Measurements from ENCODE around the gene CFAP65. TPM values are rescaled to one million over a fixed set of nuclear protein-coding genes. Genes with fewer than 3 reads are reported as not detected.

Gene CFAP65
- total and polyA plus RNA-seq, 9 of the 15 experiments (the other 6 are each of a cell fraction or from before 2014, with no cell fraction given), result not detected

GRCh38 chr2:218983263-218983933 is 57.9 kb downstream of the CFAP65 start:
- WGBS (ENCODE audit: insufficient coverage, low coverage, missing lambda C conversion rate), result 28% methylated on average over 17 of the region's 23 CpGs
- H3K9me3 ChIP-seq (replicated peaks; ENCODE audit: control insufficient read depth, insufficient read depth, low read depth, low read length), result no peaks in the 10 kb centered on the region
- H3K9me1 ChIP-seq (ENCODE audit: control insufficient read depth, insufficient read depth, low read length), result no peaks in the 10 kb centered on the region
- FAIRE-seq, result no peak
- H3K9ac ChIP-seq (ENCODE audit: insufficient read depth in 1 of 2, low read depth in 2 of 2, low read length in 2 of 2), result no peak overlapping the region
- TF ChIP-seq CBX2 (IDR thresholded peaks at IDR 0.05; ENCODE audit: insufficient read depth, low read length, poor library complexity, severe bottlenecking) (no peak), TCF15 (CRISPR knock-in tag; IDR thresholded peaks at IDR 0.05) (no peak), ZBTB9 (CRISPR knock-in tag; IDR thresholded peaks at IDR 0.05) (no peak), TOE1 (IDR thresholded peaks at IDR 0.05; ENCODE audit: borderline replicate concordance) (no peak), TOE1 (CRISPR knock-in tag; IDR thresholded peaks at IDR 0.05; ENCODE audit: borderline replicate concordance, low read depth) (no peak), POLR2AphosphoS2 (IDR thresholded peaks at IDR 0.05; ENCODE audit: low read length) (no peak), ZNF551 (CRISPR knock-in tag; IDR thresholded peaks at IDR 0.05) (no peak)
- no peak for DNase-seq (ENCODE audit: extremely low read depth in 1 of 4, low spot score in 3 of 4)
- H3K4me1 ChIP-seq (replicated peaks in 1 of 2; ENCODE audit: control insufficient read depth in 2 of 2, insufficient read depth in 2 of 2, low read length in 2 of 2), result peaks cover 3 to 23% of the 10 kb centered on the region in 2 experiments; a peak in 3 of 5 replicates
- H3K36me3 ChIP-seq (ENCODE audit: control insufficient read depth, insufficient read depth, low read length), result no peaks in the 10 kb centered on the region
- ChIA-PET POLR2A (no interaction called here), CTCF (ENCODE audit: low intra/inter-chr PET ratio) (no interaction called here)
- BruUV-seq (replicated peaks), result no TSS peak
- in situ Hi-C loops (cut with MboI) (no loop called here), intact Hi-C loops (cut with micrococcal nuclease) (no loop called here)
- H3K27me3 ChIP-seq (ENCODE audit: control insufficient read depth in 2 of 2, insufficient read depth in 2 of 2, low read length in 2 of 2), result peaks cover 0 to 26% of the 10 kb centered on the region in 2 experiments; a peak in 2 of 5 replicates
- ATAC-seq, result no peak
- no peak overlapping the region for H3K4me2 ChIP-seq (ENCODE audit: insufficient read depth, low read length)
- H3K79me2 ChIP-seq (ENCODE audit: control insufficient read depth, insufficient read depth, low read length), result no peaks in the 10 kb centered on the region
- no peaks in the 10 kb centered on the region for H4K20me1 ChIP-seq (replicated peaks; ENCODE audit: control insufficient read depth, insufficient read depth, low read length)
- no peak overlapping the region for H2AFZ ChIP-seq (ENCODE audit: low read depth, low read length)
- no peak overlapping the region for H3K27ac ChIP-seq (ENCODE audit: extremely low read depth, low read depth, low read length)
- H3K4me3 ChIP-seq, result no peak overlapping the region

Measured in K562 (cell line).